Globus pallidus (tissue), 1 donor: ENCODE results near the gene MBL2.

Experiments
- DNase-seq: peaks from one replicate; pipeline ENCODE4 v3.0.0-alpha.2; 2015; ENCODE audit warnings: low spot score

The MBL2 gene

DNA sequence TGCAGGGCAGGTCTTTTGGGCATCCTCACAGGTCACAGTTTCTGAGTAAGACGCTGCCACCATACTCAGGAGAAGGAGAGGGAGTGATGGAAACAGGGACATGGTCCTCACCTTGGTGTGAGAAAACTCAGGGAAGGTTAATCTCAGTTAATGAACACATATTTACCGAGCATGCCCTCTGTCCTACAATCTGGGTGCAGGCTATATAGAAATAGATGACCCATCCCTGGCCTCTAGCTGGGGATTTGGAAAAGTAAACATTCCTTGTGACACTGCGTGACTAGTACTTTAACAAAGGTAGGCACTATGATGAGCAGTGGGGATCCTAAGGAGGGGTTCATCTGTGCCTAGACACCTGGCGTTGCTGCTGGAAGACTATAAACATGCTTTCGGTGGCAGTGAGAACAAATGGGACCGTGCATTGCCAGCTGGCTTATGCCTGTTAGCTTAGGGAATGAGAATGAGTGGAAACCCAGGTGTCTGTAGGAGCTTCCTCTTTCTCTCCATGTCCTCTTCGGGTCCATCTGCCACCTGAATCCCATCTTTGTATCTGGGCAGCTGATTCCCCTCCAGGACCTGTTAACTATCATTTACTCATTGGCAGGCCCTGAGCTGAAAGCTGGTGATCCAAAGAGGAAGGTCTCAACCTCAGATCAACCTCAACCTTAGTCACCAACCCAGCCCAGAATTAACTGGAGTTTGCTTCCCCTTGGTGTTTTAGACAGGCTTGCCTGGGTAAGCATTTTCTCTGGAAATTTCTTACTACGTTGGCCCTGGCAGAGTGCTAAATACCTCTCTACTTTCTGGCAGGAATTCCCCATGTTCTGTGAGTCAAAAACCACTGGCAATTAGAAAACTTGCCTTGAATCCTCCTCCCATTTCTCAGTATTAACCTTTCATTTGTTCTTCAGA, 794 bp downstream of the MBL2 start:
- DNase-seq: no peak

DNA sequence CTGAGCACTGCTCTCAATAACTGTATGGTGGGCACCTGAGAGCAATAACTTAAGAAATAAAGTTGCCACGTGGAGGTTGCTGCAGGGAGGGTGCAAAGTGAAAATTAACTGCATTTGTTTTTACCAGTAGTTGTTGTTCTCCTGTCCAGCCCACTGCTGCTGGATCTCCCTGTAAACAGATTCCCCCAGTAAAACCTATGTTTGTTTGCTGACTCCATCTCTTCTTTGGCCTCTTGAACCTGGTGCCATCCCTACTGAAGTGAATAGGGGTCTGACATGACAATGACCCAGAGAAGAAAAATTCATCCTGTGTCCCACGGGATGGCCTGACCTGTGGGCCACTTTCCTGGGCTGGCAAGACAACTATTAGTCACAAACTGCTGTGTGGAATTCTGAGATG, 1.7 kb downstream of the MBL2 start:
- no peak for DNase-seq

DNA sequence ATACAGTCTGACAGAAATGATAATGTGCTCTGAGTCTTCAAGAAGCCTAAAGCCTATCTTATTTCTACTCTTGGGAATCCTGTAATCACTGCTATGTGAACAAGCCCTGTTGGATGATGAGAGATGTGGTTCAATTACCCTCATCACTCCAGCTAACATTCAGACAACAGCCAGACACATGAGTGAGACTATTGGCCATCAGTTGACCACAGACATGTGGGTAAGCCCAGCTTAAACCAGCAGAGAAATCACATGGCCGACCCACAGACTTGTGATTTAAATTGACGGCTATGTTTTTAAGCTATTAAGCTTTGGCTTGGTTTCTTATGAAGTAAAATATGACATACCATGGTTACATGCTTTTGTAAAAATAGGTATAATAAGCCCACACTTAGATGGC, 2.6 kb downstream of the MBL2 start:
- DNase-seq: no peak

DNA sequence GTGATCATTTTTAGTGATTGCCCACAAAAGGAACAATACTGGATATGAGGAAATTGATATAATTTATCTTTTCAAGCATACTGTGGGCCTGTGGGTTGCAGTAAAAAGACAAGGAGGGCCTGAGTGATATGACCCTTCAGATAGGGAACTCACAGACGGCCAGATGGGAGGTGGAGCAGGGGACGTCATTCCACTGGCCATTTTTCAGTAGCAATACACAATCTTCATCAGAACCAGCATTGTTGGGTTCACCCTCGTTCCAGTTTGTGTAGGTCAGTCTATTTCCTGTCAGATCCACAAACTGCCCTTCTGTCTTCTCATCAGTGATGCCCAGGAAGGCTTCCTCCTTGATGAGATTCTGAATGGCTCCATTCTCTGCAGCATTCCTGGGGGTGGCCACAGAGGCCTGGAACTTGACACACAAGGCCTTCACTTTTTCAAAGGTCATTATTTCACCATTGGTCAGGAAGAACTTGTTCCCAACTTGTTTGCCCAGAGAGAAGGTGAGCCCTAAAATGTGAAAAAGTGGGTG, 4.5 kb downstream of the MBL2 start:
- no peak for DNase-seq

DNA sequence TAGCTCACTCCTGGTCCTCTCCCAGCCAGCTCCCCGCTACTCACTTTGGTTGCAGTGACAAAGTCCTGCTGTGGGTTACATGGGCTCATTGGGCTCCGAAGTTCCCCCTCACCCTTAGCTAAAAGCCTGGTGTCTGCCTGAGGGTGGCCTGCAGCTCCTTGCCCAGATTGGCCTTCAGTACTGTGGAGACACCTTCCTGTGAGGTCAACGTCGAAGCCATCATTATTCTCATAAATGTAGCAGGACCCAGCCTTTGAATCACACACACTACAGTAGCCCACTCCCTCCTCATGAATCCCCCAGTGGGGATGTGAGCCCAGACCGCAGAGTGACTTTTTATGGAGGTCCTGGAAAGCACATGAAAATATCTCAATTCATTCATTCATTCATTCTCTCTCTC, 10.5 kb downstream of the MBL2 start:
- no peak for DNase-seq

DNA sequence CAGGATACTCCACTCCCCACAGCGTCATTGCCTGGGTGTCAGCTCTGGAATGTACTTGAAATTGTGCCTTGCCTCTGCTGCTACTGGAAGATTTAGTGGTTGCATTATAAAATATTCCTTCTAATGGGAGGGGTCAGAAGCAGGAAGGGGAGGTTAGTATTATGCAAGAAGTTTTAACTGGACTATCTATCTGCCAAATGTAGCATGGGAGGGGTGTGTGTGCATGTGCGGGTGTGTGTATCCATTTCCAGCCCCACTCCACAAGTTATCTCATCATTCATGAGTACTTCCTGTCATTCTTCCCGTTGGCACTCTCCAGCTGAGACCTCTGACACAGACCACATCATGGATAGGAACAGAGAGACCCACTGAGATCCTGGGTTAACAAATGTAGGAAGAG, 13.4 kb downstream of the MBL2 start:
- DNase-seq: no peak

DNA sequence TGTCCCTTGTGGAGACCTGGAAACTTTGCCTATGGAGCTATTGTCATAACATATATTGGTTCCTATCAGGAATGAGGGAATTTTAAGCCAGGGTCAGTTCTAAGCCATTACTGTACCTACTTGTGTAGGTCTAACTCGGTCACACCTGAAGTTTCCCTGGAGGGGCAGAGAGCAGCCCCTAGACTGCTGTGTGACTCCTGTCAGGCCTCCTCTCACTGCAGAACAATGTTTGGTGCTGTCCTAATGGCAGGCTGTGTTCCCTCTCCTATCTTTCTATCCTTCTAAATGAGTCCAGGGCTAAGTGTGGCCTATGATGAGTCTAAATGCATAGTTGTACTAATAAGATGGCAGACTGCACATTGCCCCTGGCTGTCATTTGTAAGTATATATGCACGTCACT, 14.2 kb downstream of the MBL2 start:
- DNase-seq: no peak

DNA sequence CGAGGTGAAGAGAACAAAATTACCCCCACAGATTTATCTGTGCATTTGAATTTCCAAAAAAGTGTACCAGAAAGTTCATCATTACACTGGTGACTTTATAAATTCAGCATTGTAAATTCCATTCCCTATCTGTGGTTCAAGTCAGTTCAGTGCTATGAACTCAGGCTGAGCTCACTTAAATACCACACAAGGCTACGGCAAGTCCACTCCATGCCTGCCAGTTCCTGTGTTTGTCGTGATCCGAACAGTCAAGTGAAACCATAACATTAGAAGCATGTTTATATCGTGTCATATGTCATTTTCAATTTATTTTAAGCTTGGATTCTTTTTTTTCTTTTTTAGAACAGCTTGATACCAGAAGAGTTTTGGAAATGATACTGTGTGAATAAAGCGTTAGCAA, 14.8 kb downstream of the MBL2 start:
- DNase-seq: no peak

DNA sequence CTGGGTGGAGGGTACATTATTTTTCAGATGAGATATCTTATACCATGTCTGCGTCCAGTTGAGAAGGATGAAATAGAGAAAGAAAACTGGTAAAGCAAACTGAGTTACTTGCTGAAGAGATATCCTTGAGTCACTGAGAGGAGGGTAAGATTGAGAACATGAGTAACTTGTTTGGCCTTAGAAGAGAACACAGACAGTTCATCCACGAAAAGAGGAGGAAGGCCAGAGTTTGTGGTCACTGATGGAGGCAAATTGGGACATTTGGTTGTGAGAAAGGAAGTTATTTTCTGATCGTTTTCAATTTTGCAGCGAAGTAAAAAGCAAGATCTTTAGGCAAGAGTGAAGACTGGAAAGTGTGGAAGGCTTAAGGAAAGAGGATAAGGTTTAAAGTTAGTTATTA, 15.6 kb downstream of the MBL2 start:
- DNase-seq: no peak

DNA sequence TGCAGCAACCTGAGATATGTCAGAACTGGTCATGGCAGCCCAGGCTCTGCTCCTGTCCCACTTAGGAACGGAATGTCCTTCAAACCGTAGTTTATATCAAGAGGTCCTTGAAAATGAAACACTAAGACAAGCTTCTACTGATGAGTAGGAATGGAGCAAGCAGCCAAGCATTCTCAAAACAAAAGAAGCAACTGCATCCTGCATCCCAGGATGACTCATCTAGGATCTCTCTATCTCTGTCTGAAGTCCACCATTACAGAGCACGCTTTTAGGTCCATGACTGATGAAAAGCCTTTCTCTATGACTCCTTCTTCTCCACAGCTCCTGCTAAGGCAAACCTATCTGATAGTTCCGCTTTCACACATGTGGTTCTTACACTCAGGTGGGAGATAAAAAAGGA, 16.3 kb downstream of the MBL2 start:
- no peak for DNase-seq

DNA sequence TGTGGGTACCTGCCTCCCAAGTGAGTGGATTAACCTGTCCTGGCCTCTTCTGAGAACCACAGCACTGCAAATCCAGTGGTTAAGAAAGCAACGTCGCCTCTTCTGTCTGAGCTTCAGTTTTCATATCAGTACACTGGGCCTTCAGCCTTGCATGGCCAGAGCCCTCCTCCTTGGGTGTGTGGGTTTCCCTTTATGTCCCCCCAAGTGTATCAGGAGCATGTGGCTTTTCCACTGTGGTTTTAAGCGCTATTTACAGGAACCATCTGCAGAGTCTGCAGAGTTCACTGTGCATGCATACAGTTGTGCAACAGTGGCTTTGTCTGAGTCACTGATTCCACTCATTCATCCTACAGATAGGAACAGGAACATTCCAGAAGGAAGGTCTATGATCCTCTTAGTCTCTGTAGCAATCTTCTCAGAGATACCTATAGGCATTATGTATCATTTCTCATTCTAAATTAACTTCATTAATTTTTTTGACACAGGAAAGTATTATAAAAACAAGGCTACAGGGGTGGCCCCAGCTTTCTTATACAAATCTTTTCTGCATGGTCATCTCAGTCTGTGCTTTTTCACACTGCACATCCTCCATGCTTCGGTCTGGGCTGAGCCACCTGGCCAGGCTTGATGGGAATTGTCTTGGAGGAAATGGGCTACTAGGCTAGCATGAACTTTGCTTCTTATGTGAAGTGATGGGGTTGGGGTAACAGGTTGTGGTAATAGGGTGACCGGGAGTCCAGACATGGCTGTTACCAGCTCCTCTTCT, 17.1 kb downstream of the MBL2 start:
- peak; percentile 60 for DNase-seq

DNA sequence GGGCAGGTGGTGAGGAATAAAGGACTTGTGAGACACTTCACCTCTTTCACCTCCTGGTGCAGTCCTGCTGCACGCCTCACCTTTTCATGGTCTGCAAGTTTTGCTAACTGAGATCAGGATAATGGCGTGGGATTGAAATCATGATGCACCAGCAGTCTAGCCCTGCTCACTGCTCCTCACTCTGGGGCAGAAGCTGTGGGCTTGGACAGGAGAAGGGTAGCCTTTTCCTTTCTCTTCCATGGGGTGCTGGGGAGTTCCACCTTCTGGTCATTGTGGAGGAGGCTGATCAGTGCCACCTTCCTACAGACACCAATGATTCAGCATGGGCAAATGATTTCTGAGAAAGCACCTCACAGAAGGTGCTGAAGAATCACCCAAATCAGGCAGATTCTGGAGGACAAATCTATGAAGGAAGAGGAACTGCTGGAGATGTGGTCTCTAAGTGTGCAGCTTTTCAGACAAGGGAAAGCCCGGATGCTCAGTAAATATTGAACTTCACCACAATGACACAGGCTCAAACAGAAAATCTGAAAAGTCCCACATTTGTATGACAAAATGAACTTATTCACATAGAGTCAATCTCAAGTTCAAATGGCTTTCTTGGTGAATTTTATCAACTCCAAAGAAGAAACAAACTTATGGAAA, 19.7 kb downstream of the MBL2 start:
- DNase-seq: no peak

DNA sequence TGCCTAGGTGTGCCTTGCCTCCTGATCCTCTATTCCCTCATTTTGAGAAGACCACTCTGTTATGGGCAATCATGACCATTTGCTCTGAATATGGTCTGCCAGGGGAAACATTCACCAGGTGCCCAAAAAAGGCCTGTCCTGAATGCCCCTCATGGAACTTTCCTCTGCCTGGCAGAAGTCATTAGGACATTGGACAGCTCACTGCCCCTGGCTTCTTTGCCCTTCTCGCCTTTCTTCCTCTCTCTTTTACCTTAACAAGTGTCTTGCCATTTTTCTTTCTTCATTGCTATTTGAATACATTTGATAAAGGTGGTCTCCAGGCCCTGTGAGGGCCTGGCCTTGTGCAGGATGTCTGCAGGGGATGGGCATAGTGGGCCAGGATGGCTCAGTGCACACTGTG, 20.3 kb downstream of the MBL2 start:
- DNase-seq: no peak

DNA sequence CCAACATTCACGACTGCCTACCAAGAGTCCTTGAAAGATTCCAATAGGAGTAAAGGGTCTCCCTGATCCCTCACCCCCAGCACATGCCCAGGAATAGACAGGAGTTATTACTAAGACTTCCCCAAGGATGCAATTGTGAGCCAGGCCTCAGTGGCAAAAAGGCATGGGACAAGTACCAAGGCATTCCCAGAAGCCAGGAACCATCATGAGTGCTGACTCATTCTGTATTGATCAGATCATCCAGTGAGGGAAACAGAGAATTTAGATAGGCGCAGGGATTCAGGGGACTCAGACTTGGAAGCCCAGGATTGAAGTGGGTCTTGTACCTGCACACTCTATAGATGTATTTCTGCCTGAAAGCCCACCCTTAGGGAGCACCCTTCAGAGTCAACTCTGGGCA, 21.2 kb downstream of the MBL2 start:
- no peak for DNase-seq

DNA sequence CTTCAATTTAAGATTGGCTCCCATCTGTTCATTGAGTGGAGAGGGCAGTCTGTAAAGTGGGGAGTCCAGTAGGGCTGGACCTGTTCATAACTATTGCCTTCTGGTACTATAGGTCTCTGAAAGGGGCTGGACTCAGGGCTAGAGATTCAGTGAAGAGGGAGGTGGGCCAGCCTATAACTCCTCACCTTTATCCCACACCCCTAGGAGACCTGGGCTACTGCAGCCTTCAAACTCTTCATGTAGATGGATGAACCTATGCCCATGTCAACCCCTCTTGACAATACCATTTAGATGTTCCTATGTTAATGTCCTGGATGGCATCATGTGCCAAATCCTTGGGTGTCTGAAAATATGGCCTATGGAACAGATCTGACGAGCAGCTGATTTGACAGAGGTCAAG, 22.0 kb downstream of the MBL2 start:
- DNase-seq: no peak

DNA sequence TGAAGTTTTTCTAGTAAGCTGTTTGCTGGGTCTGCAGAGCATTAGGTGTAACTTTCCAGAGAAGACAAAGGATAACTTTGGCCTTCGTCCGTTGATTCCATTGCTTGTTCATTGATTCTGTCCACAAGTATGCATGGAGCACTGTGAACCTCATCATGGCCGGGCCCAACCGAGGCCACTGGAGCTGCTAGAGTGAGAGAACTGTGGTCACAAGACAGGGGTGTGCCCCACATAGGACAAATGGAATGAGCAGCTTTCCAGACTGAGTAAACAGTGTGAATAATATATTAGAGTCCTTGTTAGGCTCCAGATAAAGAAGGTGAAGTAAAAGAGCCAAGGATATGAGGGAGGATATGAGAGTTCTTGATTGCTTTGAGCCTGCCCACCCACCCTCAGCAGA, 24.9 kb downstream of the MBL2 start:
- DNase-seq: no peak

DNA sequence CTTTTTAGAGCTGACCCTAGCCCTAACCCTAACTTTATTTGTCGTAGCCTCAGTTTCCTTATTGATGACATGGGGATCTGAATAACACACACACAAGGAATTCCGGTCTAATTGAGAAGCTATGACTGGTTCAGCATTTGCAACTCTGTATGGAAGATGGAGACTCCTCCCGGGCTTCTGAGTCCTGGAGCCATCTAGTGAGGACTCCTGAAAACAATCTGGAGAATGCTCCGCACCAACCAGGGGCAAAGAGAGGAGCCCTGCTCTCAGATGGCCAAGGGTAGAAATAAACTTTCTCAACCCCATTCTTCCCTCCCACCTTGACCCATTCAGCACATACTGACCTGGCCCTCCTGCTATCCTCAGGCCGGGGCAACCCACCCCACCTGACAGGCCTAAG, 26.4 kb downstream of the MBL2 start:
- no peak for DNase-seq

DNA sequence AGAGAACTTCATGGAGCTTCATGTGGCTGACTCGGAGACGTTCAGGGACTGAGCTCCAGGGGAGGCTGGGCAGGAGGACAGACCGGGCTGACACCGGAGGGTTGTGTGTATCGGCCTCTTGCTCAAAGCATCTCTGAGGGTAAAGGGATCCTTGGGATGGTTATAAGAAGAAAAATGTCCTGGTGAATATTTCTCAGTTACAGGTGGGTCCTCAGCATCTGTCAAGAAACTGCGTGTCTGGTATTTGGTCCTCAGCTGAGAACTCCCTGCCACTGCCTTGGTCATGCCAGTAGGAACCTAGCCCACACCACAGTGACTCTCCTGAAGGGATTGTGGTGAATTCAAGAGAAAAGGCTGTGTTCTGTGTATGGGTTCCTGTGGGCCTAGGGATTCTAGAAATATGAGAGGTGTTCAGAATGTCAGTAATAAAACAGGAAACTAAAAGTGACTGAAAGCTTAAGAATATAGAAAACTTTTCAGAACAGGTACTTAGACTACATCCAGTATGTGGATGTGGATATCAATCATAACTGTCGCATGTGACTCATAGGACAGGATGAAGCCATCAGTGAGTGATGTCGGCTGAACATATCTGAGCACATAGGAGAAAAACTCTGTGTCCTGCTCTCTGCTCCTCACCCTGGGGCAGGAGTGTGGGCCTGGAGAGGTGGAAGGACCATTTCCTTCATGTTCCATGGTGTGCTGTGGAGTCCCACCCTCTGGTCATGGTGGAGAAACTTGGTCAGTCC, 28.4 kb downstream of the MBL2 start:
- no peak for DNase-seq

DNA sequence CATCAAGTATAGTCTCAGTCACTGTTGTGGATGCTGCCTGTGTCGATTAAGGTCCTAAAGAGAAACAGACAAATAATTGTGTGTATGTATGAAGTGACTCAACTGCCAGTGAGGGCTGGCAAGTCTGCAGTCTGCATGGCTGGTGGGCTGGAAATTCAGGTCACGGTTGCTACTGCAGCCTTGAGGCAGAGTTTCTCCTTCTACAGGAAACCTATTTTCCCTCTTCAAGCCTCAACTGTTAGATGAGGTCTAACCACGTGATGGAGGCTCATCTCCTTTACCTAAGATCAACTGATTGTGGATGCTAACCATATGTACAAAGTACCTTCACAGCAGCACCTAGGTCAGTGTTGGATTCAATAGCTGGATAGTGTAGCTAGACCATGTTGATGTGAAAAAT, 29.9 kb downstream of the MBL2 start:
- no peak for DNase-seq

DNA sequence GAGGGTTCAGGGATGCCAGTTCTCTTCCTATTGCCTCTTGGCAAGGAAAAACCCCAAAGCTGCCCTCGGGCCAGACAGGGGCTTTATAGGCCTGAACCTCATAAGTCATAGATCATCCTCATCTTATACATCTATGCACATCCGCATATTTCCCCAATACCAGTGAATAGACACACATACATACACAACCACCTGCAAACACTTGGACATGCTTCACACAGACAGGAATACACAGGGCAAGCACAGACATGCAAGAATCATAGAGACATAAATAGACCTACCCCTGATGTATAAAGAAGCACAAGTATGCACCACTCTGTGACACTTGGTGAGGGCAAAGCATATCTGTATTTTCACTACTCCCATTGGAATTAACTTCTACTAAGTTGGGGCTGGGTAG, 30.7 kb downstream of the MBL2 start:
- no peak for DNase-seq

DNA sequence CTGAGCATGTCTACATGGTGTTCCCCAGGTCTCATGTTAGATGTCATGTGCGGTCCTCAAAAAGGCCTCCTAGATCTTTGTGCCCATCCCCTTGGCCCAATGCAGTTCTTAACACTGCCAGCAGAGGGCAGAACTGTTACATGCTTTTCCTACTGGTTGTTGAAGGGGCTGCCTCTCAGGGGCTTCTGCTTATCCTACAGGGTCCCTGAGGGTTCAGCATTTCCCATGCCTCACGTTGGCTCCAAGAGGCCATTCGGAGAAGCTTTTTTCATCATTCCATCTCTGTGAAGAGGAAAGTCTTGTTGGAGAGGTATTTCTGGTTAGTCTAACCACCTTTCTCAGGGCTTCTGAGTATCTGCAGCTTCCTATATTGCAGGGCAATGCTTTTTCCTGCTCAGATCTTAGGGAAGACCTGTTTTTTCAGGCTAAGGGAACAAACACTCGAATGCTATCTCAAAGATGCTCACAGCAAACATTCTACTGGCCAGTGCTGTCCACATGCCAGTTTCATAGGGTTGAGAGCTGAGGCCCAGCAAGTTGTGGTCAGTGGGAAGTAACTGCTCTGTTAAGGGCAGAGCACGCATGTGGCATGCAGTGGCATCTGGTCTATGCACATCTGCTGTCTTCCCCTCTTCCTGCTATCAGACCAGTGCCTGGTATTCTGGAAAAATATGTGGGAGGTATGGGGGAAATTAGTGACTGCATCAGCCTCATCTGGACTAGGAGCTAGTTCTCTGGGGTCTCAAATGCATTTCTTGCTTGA, 31.5 kb downstream of the MBL2 start:
- DNase-seq: peak; percentile 24
